Measurements from ENCODE around the gene PIK3AP1.

DNA sequence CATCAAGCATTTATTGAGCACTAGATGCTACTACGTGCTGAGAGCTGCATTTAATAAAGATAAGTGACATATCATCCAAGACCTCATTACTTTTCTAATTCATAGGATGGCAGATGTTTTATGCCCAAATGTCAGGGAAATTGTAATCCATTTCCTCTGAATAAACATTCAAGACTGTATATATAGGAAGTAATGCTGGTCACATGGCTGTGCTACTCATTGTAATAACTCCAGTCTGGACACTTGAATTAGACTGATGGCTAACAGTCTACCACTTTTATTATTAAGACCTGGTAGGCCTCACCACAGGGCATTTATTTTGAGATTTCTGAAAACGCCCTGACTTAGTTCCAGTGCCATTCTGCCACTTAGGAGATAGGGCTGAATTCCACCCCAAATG is 36.6 kb downstream of the PIK3AP1 start:
- TF ChIP-seq, protein P1, sequence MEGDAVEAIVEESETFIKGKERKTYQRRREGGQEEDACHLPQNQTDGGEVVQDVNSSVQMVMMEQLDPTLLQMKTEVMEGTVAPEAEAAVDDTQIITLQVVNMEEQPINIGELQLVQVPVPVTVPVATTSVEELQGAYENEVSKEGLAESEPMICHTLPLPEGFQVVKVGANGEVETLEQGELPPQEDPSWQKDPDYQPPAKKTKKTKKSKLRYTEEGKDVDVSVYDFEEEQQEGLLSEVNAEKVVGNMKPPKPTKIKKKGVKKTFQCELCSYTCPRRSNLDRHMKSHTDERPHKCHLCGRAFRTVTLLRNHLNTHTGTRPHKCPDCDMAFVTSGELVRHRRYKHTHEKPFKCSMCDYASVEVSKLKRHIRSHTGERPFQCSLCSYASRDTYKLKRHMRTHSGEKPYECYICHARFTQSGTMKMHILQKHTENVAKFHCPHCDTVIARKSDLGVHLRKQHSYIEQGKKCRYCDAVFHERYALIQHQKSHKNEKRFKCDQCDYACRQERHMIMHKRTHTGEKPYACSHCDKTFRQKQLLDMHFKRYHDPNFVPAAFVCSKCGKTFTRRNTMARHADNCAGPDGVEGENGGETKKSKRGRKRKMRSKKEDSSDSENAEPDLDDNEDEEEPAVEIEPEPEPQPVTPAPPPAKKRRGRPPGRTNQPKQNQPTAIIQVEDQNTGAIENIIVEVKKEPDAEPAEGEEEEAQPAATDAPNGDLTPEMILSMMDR (IDR thresholded peaks at IDR 0.05): no peak
- TF ChIP-seq POLR2AphosphoS5 (IDR thresholded peaks at IDR 0.05) (no peak), POLR2A (IDR thresholded peaks at IDR 0.05) (no peak)

Data from stomach (tissue), 4 donors.